IPS DF 4.7 (cell line): Measurements from ENCODE around the gene SYT5.
"Not testable (repeated sequence)": the region's sequence is repeated elsewhere in the genome, so short reads cannot be mapped to it uniquely, and the experiment has no call there.

Source experiments
- DNase-seq: peaks from one replicate; pipeline ENCODE4 v3.0.0-alpha.2; 2013; ENCODE audit warnings: low spot score; ENCODE audit errors: extremely low read depth

Gene SYT5

DNA sequence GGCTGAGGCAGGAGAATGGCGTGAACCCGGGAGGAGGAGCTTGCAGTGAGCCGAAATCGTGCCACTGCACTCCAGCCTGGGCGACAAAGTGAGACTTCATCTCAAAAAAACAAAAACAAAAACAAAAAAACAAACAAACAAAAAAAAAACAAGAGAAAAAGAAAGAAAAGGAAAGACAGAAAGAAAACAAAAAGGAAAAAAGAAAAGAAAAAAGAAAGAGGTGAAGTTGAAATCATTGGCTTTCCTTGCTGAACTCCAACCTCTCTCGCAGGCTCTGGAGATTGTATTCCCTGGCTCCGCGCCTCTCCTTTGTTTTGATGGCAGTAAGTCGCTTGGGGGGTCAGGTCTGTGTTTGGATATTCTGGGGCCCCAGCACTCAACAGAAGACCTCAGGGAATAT, 7.8 kb downstream of the SYT5 start:
- not testable (repeated sequence) for DNase-seq

DNA sequence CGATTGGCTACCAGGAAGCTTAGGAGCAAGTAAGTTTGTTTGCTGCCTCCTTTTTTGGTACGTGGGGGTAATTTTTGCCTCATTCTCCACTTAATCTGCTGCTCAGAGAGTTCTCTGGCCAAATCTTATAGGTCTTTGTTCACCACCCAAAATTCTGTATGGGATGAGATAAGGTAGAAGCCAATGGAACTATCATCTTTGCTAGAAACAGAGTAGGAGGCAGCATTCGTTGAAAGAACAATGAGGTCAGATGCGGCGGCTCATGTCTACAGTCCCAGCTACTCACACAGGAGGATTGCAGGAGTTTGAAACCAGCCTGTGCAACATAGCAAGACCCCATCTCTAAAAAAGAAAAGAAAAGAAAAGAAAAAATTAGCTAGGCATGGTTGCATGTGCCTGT, 8.6 kb downstream of the SYT5 start:
- no peak for DNase-seq

DNA sequence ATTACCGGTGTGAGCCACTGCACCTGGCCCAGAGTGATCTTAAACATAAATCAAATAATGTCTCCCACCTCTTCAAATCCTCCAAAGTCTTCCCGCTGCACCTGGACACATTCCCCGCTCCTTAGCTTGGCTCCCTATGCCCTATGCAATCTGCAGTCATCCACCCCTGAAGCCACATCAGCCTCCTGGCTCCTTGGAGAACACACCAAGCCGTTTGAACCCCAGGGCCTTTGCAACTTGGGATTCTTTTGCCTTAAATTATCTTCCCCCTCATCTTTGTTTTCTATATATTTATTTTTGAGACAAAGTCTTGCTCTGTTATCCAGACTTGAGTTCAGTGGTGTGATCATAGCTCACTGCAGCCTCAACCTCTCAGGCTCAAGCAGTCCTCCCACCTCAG, 11.0 kb downstream of the SYT5 start:
- no peak for DNase-seq

DNA sequence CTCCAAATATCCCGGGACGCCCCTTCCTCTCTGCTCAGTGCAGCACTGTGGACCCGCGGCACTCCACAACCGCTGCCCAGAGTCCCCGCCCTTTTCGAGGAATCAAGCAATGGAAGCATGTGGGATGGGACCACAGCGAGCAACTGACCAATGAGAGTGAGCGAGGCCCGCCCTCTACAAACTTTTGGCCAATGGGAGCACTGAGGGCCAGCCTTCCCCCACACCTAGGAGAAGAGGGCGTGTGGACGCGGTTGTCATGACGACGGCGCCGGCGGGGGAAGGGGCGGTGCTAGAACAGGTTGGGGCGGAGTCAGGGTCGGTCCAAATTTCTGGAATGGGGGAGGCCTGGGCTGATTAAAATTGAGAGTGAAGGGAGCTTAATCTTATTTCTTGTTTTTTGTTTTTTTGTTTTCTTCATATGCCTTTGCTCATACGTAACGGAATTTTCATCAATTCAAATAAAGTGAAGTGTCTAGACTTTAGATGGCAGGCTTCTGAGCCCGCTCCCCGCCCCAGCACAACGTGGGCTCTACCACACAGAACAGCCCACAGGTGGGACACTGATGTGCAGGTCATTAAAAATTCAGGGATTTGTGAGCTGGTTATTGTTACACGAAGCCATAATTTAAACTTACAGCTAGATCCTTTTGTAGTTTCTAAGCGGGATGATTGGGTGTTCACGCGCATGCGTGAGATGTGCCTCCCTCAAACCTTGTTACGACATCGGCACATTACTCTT, 13.4 kb downstream of the SYT5 start, which contains the start of gene DNAAF3:
DNAAF3 (minus strand) TSS at position 84 of the 739 bp plus-strand sequence. CDS start 200 bp downstream, outside the sequence.
- no peak for DNase-seq

DNA sequence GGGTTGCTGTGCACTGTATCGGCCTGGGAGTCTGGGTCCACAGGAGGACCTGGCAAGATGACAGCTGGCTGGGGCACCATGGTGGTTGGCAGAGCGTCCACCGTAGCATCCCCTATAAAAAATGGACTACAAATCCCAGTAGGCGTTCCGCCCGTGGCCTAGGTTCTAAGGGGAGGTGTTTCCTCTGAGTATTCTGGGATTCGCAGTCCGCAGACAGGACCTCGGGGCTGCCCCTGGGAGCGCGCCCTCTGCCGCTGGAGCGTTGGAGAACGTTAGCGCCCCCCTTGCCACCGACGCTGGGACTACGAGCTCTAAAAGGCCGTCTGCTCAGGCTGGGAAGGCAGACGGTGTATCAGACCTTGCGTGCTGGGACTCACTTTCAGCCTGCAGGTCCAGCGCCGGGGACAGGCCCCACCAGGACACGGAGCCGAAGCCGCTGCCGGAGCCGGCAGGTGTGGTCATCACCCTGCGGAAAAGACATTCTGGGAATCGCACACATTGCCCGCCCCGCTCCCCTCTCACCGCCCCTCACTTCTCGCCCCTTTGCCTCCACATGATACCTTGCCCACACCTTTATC, 14.0 kb downstream of the SYT5 start:
- no peak for DNase-seq

DNA sequence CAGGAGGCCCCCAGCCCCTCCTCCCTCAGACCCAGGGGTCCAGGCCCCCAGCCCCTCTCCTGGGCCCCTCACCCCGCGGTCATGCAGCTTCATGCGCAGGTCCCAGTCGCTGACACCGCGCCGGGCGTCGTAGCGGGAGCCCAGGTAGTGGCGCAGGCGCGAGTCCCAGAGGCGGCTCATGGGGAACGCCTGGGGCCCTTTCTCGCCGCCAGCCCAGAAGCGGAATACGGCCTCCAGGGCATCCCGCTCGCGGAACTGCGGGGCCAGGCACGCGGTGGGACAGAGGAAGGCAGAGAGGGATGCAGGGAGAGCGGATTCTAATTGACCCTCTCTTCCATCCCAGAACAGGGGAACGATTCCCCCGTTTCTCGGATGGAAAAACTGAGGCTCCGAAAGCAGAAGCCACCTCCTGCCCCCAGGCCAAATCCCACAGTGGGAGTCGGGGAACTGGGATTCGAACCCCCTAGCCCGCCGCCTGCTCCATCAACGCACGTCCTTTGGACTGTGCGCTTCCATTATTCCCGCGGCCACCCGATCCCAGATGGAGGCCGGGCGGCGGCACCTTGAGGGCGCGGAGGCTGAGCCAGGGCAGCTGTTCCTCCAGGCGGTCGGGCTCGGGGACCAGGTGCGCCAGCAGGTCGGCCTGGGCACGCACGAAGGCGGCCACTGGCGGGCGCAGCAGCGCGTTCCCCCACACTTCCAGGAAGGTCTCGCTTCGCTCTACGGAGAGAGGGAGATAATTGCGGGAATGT, 18.3 kb downstream of the SYT5 start:
- no peak for DNase-seq

DNA sequence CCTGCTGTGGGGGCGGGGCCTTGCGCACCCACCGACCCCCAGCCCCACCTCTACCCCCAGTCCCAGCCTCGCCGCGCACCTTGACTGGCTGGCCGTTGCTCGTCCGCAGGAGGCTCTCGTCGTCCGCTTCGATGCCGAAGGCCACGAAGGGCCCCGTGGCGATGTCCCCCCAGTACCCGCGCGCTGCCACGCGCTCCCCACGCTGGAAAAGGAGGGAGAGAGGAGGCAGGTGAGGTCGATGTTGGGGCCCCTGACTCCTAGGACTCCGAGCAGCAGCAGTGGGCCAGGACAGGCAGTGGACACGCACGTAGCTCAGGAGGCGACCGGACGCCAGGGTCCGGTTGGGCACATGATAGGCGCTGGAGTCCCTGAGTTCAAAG, 19.1 kb downstream of the SYT5 start:
- DNase-seq = no peak

DNA sequence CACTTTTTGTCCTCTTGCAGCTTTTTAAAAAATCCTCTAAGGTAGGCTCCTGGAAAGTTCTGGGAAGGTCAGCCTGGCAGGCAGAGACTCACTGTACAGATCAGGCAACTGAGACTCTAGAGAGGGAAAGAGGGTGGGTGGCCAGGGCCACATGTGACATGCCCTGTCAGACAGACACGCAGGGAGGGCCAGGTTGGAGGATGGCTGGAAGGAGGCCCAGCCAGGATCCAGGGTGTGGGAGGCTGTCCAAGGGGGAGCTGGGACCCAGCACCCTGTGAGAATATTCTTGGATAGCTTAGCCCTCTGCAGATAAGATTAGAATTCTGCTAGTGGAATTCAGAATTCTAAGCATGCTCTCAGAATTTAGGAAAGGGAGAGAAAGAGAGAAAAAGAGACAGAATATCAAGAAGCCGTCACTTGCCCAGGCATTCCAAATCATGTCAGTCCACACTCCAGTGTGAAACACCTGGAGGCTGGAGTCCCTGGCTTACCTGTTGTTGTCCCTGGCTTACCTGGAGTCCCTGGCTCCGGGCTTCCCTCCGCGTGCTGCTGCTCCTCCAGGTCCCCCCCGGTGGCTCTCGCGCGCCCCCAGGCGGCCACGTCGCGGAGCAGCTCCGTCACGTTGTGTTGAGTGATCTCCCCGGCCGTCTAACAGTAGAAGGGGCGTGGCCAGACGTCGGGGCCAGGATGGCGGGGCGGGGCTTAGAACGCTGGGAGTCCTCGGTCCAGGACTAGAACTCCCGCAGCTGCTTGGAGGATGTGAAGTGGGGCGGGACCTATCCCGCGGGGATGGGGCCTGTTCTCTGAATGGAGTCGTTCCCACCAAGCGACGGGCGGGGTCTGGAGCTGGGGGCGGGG, 19.7 kb downstream of the SYT5 start:
- DNase-seq = no peak

DNA sequence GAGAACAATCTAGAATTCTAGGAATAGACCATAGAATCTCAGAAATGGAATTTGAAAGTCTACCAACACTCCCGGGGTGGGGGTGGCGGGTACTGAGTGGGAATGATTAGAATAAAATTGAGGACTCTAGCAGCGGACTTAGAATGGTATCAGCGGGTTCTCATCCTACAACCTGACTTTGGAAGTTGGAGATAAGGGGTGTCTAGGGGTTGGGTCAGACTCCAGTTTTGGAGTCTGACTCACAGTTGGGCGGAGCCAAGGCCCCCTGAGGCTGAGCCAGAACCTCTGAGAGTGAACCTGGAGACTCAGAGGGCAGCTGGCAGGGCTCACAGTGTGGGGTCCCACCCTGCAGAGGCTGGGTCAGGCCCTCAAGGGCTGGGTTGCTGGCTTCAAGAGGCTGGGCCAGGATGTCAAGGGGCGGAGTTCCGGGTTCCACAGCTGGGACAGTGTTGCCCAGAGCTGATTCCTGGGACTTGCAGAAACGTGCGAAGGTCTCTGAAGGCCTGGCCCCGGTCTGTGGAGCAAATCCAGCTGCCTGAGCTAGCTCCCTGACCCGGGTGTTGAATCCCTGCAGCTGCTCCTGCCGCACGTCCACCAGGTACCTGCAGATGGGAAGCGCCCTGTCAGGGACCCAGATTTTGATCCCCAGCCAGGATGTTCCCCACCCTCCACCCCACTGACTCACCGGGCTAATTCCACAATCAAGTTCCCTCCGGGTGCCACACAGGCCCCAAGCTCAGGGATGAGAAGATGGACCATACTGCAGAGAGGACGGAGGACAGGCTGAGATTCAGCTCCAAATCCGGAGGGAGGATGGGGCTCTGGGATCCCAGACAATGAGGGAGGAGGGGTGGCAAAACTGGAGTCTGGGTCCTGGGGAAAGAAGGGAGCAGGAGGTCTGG, 21.0 kb downstream of the SYT5 start:
- no peak for DNase-seq

DNA sequence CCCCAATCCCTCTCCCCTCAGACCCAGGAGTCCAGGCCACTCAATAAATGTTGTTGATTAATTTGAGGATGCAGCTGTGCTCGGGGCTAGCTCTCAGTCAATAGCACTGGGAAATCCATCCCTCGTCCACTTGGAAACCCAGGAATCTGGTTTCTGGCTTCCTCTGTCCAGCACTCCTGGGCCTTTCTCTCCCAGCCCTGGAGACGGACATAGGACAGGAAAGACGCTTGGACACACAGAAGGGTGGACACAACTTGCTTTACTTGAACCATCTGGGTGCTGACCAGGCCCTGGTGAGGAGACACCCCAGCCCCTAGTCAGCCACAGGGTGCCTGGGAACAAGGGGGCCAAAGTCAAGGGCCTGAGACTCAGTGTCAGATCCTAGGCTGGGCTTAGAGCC, 21.7 kb downstream of the SYT5 start:
- no peak for DNase-seq

DNA sequence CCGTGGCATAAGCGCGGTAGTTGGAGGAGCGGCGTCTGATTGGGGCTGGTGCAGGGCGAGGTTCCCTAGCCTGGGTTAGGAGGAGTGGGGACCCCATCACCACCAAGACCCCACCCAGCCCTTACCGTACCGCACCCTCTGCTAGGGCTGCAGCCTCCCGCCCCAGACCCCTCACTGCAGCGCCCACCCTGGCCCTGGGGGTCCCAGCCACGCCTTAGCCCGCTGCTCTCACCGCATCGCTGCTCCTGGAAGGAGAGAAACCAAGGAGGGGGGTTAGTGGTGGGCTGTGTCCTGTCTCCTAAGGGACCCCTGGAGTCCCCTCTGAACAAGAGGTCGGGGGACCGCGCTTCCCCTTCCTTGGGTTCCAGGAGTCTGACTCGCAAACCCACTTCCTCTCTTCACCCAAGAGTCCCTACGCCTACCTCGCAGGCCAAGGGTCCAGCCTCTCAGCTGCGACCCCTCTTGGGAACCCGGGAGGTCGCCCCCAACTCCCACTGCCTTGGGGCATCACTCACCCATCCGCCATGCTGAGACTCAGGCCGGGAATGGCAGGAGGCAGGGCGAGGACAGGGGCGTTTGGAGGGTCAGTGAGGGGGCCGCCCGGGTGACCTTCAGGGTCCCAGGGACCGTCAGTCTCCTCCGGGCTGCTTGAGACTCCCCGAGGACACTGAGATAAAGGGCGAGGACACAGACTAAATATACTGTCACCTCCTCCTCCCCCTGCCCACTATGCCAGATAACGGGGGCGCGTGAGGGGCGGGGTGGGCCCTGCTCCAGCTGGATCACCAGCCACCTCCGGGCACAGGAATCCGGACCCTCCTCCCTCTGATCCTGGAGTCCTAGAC, 22.8 kb downstream of the SYT5 start, which contains the start of gene TNNI3:
TNNI3 (minus strand) TSS at position 669 of the 845 bp plus-strand sequence; CDS start at position 526, 143 bp downstream.
- DNase-seq = no peak

DNA sequence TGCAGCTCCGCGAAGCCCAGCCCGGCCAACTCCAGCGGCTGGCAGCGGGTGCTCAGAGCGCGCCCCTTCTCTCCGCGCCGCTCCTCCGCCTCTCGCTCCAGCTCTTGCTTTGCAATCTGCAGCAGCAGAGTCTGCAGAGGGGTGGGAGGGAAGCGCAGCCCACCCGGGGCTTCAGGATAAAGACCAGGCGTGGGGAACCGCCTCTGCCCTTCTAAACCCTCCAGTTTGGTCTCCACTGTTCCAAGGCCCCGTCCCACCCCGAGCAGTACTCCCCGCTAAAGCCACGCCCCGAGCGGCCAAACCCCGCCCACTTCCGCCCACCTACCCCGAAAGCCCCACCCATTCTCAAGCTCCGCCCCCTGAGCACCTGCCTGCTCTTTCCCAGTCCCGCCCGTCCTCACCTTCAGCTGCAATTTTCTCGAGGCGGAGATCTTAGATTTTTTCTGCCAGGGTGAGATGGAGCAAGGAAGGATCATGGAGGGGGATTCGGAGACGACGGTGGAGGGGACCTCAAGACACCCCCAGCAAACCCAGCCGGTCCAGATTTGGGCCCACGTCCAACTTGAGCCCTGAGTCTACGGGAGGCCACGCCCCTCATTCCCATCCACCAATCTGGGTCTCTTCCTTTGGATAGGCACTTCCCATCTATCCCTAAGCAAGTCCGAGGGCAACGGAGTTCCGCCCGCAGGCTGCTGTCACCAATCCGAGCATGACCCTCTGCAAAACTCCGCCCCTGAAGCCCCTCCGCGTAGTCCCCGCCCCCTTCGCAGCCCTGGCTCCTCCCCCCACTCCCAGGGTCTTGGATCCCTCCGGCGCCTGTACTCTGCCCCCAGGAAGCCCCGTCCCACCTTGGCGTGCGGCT, 23.7 kb downstream of the SYT5 start:
- DNase-seq = no peak

DNA sequence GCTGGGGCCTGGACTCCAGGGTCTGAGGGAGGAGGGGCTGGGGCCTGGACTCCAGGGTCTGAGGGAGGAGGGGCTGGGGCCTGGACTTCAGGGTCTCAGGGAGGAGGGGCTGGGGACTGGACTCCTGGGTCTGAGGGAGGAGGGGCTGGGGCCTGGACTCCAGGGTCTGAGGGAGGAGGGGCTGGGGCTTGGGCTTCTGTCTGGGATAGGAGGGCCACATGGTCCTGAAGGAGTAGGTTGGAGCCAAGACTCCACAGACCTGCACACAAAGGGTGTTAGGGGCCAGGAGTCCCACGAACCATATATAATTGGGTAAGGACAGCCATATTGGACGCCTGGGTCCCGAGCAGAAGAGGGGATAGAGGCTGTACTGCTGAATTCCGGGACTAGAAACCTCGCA, 24.3 kb downstream of the SYT5 start:
- DNase-seq = not testable (repeated sequence)

DNA sequence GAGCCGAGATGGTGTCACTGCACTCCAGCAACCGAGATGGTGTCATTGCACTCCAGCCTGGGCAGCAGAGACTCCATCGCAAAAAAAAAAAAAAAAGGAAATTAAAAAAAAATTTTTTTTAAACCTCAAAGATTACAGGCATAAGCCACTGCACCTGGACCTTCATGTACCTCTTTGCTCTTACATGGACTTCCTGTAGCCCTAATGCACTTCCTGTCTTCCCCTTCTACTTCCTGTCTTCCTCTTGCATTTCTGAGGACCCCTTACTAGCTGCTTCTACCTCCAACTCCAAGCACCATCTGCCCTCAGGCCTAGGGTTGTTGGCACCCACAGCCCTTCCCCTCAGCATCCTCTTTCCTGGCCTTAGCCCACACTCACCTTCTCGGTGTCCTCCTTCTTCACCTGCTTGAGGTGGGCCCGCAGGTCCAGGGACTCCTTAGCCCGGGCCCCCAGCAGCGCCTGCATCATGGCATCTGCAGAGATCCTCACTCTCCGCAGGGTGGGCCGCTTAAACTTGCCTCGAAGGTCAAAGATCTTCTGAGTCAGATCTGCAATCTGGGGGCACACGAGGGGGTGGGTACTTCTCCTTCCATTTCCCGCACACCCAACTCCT, 26.3 kb downstream of the SYT5 start:
- DNase-seq = no peak

DNA sequence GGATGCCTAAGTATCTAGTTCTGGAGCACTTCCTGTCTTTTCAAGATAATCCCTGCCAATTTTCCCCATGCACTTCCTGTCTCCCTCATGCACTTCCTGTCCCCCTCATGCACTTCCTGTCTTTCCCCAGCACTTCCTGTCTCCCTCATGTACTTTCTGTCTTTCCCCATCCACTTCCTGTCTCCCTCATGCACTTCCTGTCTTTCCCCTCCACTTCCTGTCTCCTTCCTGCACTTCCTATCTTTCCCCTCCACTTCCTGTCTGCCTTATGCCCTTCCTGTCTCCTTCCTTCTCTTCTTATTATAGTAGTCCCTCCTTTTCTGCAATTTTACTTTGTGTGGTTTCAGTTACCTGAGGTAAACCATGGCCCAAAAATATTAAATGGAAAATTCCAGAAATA, 28.1 kb downstream of the SYT5 start:
- no peak for DNase-seq

DNA sequence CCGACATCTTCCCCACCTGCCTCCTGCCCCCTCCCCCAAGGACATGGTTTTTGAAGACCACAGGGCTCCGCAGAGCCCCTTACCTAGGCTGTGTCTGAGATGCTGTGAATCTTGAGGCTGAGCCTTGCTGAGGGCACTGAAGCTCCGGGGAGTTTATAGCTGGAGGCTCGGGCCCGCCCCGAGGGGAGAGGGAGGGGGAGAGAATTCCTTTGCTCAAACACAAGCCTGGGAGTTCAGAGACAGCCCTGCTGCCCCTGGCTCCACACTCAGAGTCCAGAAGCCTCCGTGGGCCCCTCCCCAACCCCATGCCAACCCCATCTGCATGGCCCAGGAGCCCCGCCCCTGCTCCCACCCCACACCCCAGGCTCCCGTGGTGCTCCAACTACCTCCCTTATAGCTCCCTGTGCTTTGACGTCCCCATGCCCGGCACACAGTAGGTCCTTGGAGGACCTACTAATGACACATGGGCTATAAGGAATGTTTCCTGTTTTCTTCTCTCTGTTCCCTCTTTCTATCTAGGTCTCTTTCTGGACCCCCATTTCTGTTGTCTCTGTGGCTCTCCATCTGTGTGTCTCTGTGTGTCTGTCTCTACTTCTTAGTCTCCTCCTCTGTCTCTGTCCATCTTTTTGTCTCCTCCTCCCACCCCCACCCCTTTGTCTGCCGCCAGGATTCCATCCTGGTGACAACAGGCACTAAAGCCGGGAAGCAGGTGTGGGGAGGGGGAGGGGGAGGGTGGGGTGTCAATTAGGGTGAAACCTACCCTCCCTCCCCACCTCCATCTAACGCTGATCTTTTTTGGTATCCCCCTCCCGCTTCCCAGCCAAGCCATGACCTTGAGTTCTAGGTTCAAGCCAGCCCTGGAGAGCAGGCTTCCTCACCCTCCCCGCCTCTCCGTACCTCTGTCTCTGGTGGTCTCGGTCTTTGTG, 30.7 kb downstream of the SYT5 start, which contains the start of gene TNNT1:
TNNT1 (minus strand) TSS at position 129 of the 926 bp plus-strand sequence. CDS start 2,049 bp downstream, outside the sequence.
- DNase-seq = no peak
